Measurements from ENCODE around the gene G6PC3. TPM values are rescaled to one million over a fixed set of nuclear protein-coding genes. Genes with fewer than 3 reads are reported as not detected.
A peak's percentile ranks its signal among the peaks of the same experiment; 100 is the strongest.
"Not testable (repeated sequence)": the region's sequence is repeated elsewhere in the genome, so short reads cannot be mapped to it uniquely, and the experiment has no call there.

The G6PC3 gene
- total RNA-seq, 2 donors from 2014 or later: 10.9 to 13.8 TPM

- H3K27me3 Mint-ChIP-seq: no peaks in the 10 kb centered on the region
- DNase-seq: no peak
- no peak for ATAC-seq
- peaks cover 2% of the 10 kb centered on the region for H3K36me3 Mint-ChIP-seq (ENCODE audit: low read depth)
- H3K4me3 Mint-ChIP-seq: peak overlapping the region; percentile 15
- no peaks in the 10 kb centered on the region for H3K9me3 ChIP-seq (ENCODE audit: control insufficient read depth, low read length, poor library complexity, severe bottlenecking)
- no peak overlapping the region for H3K27ac Mint-ChIP-seq
- H3K4me1 Mint-ChIP-seq: peaks cover 9% of the 10 kb centered on the region
Observed at GRCh38 chr17:44039829-44040635, 30.5 kb upstream of the G6PC3 start.

GRCh38 chr17:44043272-44043696 lies 27.3 kb upstream of the G6PC3 start:
- Mint-ChIP-seq H3K27me3 (no peaks in the 10 kb centered on the region), H3K4me3 (no peak overlapping the region), H3K36me3 (ENCODE audit: low read depth) (peaks cover 2% of the 10 kb centered on the region), H3K4me1 (peaks cover 9% of the 10 kb centered on the region), H3K27ac (peak overlapping the region; percentile 16)
- DNase-seq: no peak
- no peak for ATAC-seq
- no peaks in the 10 kb centered on the region for H3K9me3 ChIP-seq (ENCODE audit: control insufficient read depth, low read length, poor library complexity, severe bottlenecking)

GRCh38 chr17:44044071-44044470 lies 26.5 kb upstream of the G6PC3 start:
- Mint-ChIP-seq H3K27me3 (no peaks in the 10 kb centered on the region), H3K36me3 (ENCODE audit: low read depth) (peaks cover 2% of the 10 kb centered on the region), H3K27ac (peak overlapping the region; percentile 16), H3K4me3 (no peak overlapping the region), H3K4me1 (peaks cover 13% of the 10 kb centered on the region)
- H3K9me3 ChIP-seq (ENCODE audit: control insufficient read depth, low read length, poor library complexity, severe bottlenecking): no peaks in the 10 kb centered on the region
- DNase-seq: no peak
- ATAC-seq: no peak

GRCh38 chr17:44045486-44045885 lies 25.0 kb upstream of the G6PC3 start:
- Mint-ChIP-seq H3K36me3 (ENCODE audit: low read depth) (peaks cover 2% of the 10 kb centered on the region), H3K27ac (peak overlapping the region; percentile 54), H3K4me3 (no peak overlapping the region), H3K27me3 (no peaks in the 10 kb centered on the region), H3K4me1 (peaks cover 10% of the 10 kb centered on the region)
- H3K9me3 ChIP-seq (ENCODE audit: control insufficient read depth, low read length, poor library complexity, severe bottlenecking): no peaks in the 10 kb centered on the region
- no peak for DNase-seq
- ATAC-seq: no peak

GRCh38 chr17:44046893-44047292 lies 23.6 kb upstream of the G6PC3 start:
- not testable (repeated sequence) for H3K36me3 Mint-ChIP-seq (ENCODE audit: low read depth); H3K27me3 Mint-ChIP-seq; H3K27ac Mint-ChIP-seq; ATAC-seq; H3K9me3 ChIP-seq (ENCODE audit: control insufficient read depth, low read length, poor library complexity, severe bottlenecking); H3K4me3 Mint-ChIP-seq; H3K4me1 Mint-ChIP-seq; DNase-seq

GRCh38 chr17:44049294-44050060 lies 21.1 kb upstream of the G6PC3 start:
- Mint-ChIP-seq H3K4me3 (no peak overlapping the region), H3K36me3 (ENCODE audit: low read depth) (peaks cover 6% of the 10 kb centered on the region), H3K27me3 (no peaks in the 10 kb centered on the region), H3K4me1 (peaks cover 14% of the 10 kb centered on the region), H3K27ac (no peak overlapping the region)
- H3K9me3 ChIP-seq (ENCODE audit: control insufficient read depth, low read length, poor library complexity, severe bottlenecking): no peaks in the 10 kb centered on the region
- ATAC-seq: no peak
- no peak for DNase-seq

GRCh38 chr17:44053125-44053872 lies 17.2 kb upstream of the G6PC3 start:
- H3K27me3 Mint-ChIP-seq: no peaks in the 10 kb centered on the region
- peaks cover 6% of the 10 kb centered on the region for H3K36me3 Mint-ChIP-seq (ENCODE audit: low read depth)
- no peaks in the 10 kb centered on the region for H3K9me3 ChIP-seq (ENCODE audit: control insufficient read depth, low read length, poor library complexity, severe bottlenecking)
- no peak for DNase-seq
- no peak overlapping the region for H3K4me3 Mint-ChIP-seq
- H3K27ac Mint-ChIP-seq: peak overlapping the region; percentile 61
- ATAC-seq: no peak
- H3K4me1 Mint-ChIP-seq: peaks cover 16% of the 10 kb centered on the region

GRCh38 chr17:44059101-44059892 lies 11.2 kb upstream of the G6PC3 start:
- ATAC-seq: no peak
- H3K4me3 Mint-ChIP-seq: no peak overlapping the region
- no peak for DNase-seq
- H3K4me1 Mint-ChIP-seq: peaks cover 30% of the 10 kb centered on the region
- H3K9me3 ChIP-seq (ENCODE audit: control insufficient read depth, low read length, poor library complexity, severe bottlenecking): no peaks in the 10 kb centered on the region
- H3K27me3 Mint-ChIP-seq: no peaks in the 10 kb centered on the region
- H3K36me3 Mint-ChIP-seq (ENCODE audit: low read depth): no peaks in the 10 kb centered on the region
- no peak overlapping the region for H3K27ac Mint-ChIP-seq

- H3K27me3 Mint-ChIP-seq: no peaks in the 10 kb centered on the region
- ATAC-seq: no peak
- H3K36me3 Mint-ChIP-seq (ENCODE audit: low read depth): no peaks in the 10 kb centered on the region
- H3K4me3 Mint-ChIP-seq: no peak overlapping the region
- H3K27ac Mint-ChIP-seq: peak overlapping the region; percentile 32
- peaks cover 34% of the 10 kb centered on the region for H3K4me1 Mint-ChIP-seq
- no peak for DNase-seq
- no peaks in the 10 kb centered on the region for H3K9me3 ChIP-seq (ENCODE audit: control insufficient read depth, low read length, poor library complexity, severe bottlenecking)
Observed at GRCh38 chr17:44061446-44061845, 9.1 kb upstream of the G6PC3 start.

- Mint-ChIP-seq H3K36me3 (ENCODE audit: low read depth) (no peaks in the 10 kb centered on the region), H3K27me3 (no peaks in the 10 kb centered on the region), H3K4me1 (peaks cover 38% of the 10 kb centered on the region), H3K27ac (no peak overlapping the region), H3K4me3 (no peak overlapping the region)
- no peaks in the 10 kb centered on the region for H3K9me3 ChIP-seq (ENCODE audit: control insufficient read depth, low read length, poor library complexity, severe bottlenecking)
- DNase-seq (no peak), ATAC-seq (no peak)
Observed at GRCh38 chr17:44062871-44063270, 7.7 kb upstream of the G6PC3 start.

- DNase-seq: no peak
- Mint-ChIP-seq H3K36me3 (ENCODE audit: low read depth) (no peaks in the 10 kb centered on the region), H3K4me1 (peaks cover 38% of the 10 kb centered on the region), H3K27me3 (no peaks in the 10 kb centered on the region), H3K4me3 (no peak overlapping the region), H3K27ac (peak overlapping the region; percentile 14)
- no peak for ATAC-seq
- no peaks in the 10 kb centered on the region for H3K9me3 ChIP-seq (ENCODE audit: control insufficient read depth, low read length, poor library complexity, severe bottlenecking)
Observed at GRCh38 chr17:44063704-44064639, 6.6 kb upstream of the G6PC3 start.
